ENCODE measurements around the gene CEACAM4. TPM values are rescaled to one million over a fixed set of nuclear protein-coding genes. Genes with fewer than 3 reads are reported as not detected.

Gene CEACAM4
- polyA plus RNA-seq, 1 donor (not counting 4 experiments of a cell fraction or from before 2014, with no cell fraction given): not detected

GRCh38 chr19:41638641-41639081 is 11.8 kb upstream of the CEACAM4 start:
- TF ChIP-seq EZH2 (IDR thresholded peaks at IDR 0.05; ENCODE audit: low read length) (no peak), CTCF (optimal IDR thresholded peaks at IDR 0.05 in 1 of 3, IDR thresholded peaks at IDR 0.05 in 1 of 3, conservative IDR thresholded peaks at IDR 0.05 in 1 of 3; ENCODE audit: extremely low read depth in 1 of 3, insufficient read depth in 2 of 3, low read length in 3 of 3) (no peak)
- Histone ChIP-seq H3K9me1 (ENCODE audit: control insufficient read depth, extremely low read depth, insufficient read depth, low read length) (no peaks in the 10 kb centered on the region), H3K4me3 (ENCODE audit: control insufficient read depth in 2 of 3, extremely low read depth in 1 of 3, insufficient read depth in 2 of 3, low read depth in 1 of 3, low read length in 3 of 3) (no peak overlapping the region), H3K27me3 (ENCODE audit: control insufficient read depth, extremely low read depth, insufficient read depth, low read length) (no peaks in the 10 kb centered on the region), H3K9ac (ENCODE audit: control insufficient read depth, extremely low read depth, insufficient read depth, low read length) (no peak overlapping the region), H3K27ac (ENCODE audit: control insufficient read depth, insufficient read depth, low read length) (no peak overlapping the region), H3K4me1 (ENCODE audit: control insufficient read depth, extremely low read depth, insufficient read depth, low read length) (no peaks in the 10 kb centered on the region), H3K79me2 (ENCODE audit: control insufficient read depth, insufficient read depth, low read length) (no peaks in the 10 kb centered on the region), H3K9me3 (ENCODE audit: control insufficient read depth, low read depth, low read length) (no peaks in the 10 kb centered on the region), H3K36me3 (ENCODE audit: control insufficient read depth in 2 of 2, extremely low read depth in 1 of 2, insufficient read depth in 2 of 2, low read length in 2 of 2) (no peaks in the 10 kb centered on the region), H4K20me1 (ENCODE audit: control insufficient read depth, extremely low read depth, insufficient read depth, low read length) (peaks cover 5% of the 10 kb centered on the region), H2AFZ (ENCODE audit: control insufficient read depth, low read length) (no peak overlapping the region), H3K4me2 (ENCODE audit: control insufficient read depth, extremely low read depth, insufficient read depth, low read depth, low read length) (no peak overlapping the region)
- FAIRE-seq (no peak), DNase-seq (ENCODE audit: low read depth, low spot score) (no peak)
- dilution Hi-C loops (cut with MboI; ENCODE audit: extremely low pct_ligation_motif_present, low sequenced_read_pairs): no loop called here

- FAIRE-seq (no peak), DNase-seq (ENCODE audit: low read depth, low spot score) (no peak)
- H3K36me3 ChIP-seq (ENCODE audit: control insufficient read depth in 2 of 2, extremely low read depth in 1 of 2, insufficient read depth in 2 of 2, low read length in 2 of 2): no peaks in the 10 kb centered on the region
- no peak for TF ChIP-seq CTCF (optimal IDR thresholded peaks at IDR 0.05 in 1 of 3, IDR thresholded peaks at IDR 0.05 in 1 of 3, conservative IDR thresholded peaks at IDR 0.05 in 1 of 3; ENCODE audit: extremely low read depth in 1 of 3, insufficient read depth in 2 of 3, low read length in 3 of 3)
- H3K4me2 ChIP-seq (ENCODE audit: control insufficient read depth, extremely low read depth, insufficient read depth, low read depth, low read length): no peak overlapping the region
- H3K4me3 ChIP-seq (ENCODE audit: control insufficient read depth in 2 of 3, extremely low read depth in 1 of 3, insufficient read depth in 2 of 3, low read depth in 1 of 3, low read length in 3 of 3): no peak overlapping the region
- H3K79me2 ChIP-seq (ENCODE audit: control insufficient read depth, insufficient read depth, low read length): no peaks in the 10 kb centered on the region
- no peak overlapping the region for H2AFZ ChIP-seq (ENCODE audit: control insufficient read depth, low read length)
- H3K27ac ChIP-seq (ENCODE audit: control insufficient read depth, insufficient read depth, low read length): no peak overlapping the region
- H3K4me1 ChIP-seq (ENCODE audit: control insufficient read depth, extremely low read depth, insufficient read depth, low read length): no peaks in the 10 kb centered on the region
- no peaks in the 10 kb centered on the region for H3K9me1 ChIP-seq (ENCODE audit: control insufficient read depth, extremely low read depth, insufficient read depth, low read length)
- no peaks in the 10 kb centered on the region for H3K27me3 ChIP-seq (ENCODE audit: control insufficient read depth, extremely low read depth, insufficient read depth, low read length)
- dilution Hi-C loops (cut with MboI; ENCODE audit: extremely low pct_ligation_motif_present, low sequenced_read_pairs): no loop called here
- no peaks in the 10 kb centered on the region for H3K9me3 ChIP-seq (ENCODE audit: control insufficient read depth, low read depth, low read length)
- no peak overlapping the region for H3K9ac ChIP-seq (ENCODE audit: control insufficient read depth, extremely low read depth, insufficient read depth, low read length)
- peaks cover 5% of the 10 kb centered on the region for H4K20me1 ChIP-seq (ENCODE audit: control insufficient read depth, extremely low read depth, insufficient read depth, low read length)
Observed at GRCh38 chr19:41637484-41637883, 10.6 kb upstream of the CEACAM4 start.

All from keratinocyte (primary cell).